Kidney epithelial cell (primary cell): Measurements from ENCODE around the gene NOXA1. TPM values are rescaled to one million over a fixed set of nuclear protein-coding genes. Genes with fewer than 3 reads are reported as not detected.

Experiments used
- DNase-seq: peaks from one replicate; pipeline ENCODE4 v3.0.0-alpha.2; 2010; ENCODE audit warnings: low read depth
- H3K27me3 ChIP-seq: 2 replicates; pipeline ENCODE4 v1.6.0; 2011; ENCODE audit warnings: low read length; ENCODE audit not compliant: control insufficient read depth, insufficient read depth
- H3K36me3 ChIP-seq: 2 replicates; pipeline ENCODE4 v1.5.1; 2011; ENCODE audit warnings: low read length; ENCODE audit not compliant: control insufficient read depth, insufficient read depth
- H3K4me3 ChIP-seq: 2 replicates; pipeline ENCODE4 v1.5.1; 2011; ENCODE audit warnings: low read depth, mild to moderate bottlenecking, control low read depth, low read length
- CTCF ChIP-seq: IDR thresholded peaks from 2 replicates; pipeline ENCODE4 v1.5.1; 2011; ENCODE audit warnings: mild to moderate bottlenecking, moderate library complexity, low read length, control low read depth, inconsistent platforms; ENCODE audit not compliant: insufficient read depth, poor library complexity, severe bottlenecking
- total RNA-seq: library from RNA; depleted of rRNA; stranded (reverse); fragments of >200 nt; gene quantifications from 2 replicates; pipeline ENCODE4 v1.2.3, GENCODE V29; 2015

The NOXA1 gene
- total RNA-seq, 1 donor from 2014 or later: 0.84 TPM

GRCh38 chr9:137461663-137462395 is 38.6 kb downstream of the NOXA1 start:
- no peak for DNase-seq
- TF ChIP-seq CTCF: no peak
- Histone ChIP-seq H3K27me3 (peaks cover 8% of the 10 kb centered on the region), H3K36me3 (no peaks in the 10 kb centered on the region), H3K4me3 (no peak overlapping the region)

- H3K36me3 ChIP-seq: no peaks in the 10 kb centered on the region
- H3K27me3 ChIP-seq: peaks cover 8% of the 10 kb centered on the region
- H3K4me3 ChIP-seq: no peak overlapping the region
- DNase-seq: no peak
- TF ChIP-seq CTCF: no peak
Measured at GRCh38 chr9:137462396-137462985, 39.3 kb downstream of the NOXA1 start.

GRCh38 chr9:137462986-137463930 is 40.1 kb downstream of the NOXA1 start:
- no peak for DNase-seq
- Histone ChIP-seq H3K36me3 (no peaks in the 10 kb centered on the region), H3K4me3 (no peak overlapping the region), H3K27me3 (peaks cover 8% of the 10 kb centered on the region)
- no peak for TF ChIP-seq CTCF

- Histone ChIP-seq H3K36me3 (no peaks in the 10 kb centered on the region), H3K4me3 (no peak overlapping the region), H3K27me3 (peaks cover 10% of the 10 kb centered on the region)
- TF ChIP-seq CTCF: no peak
- DNase-seq: no peak
Measured at GRCh38 chr9:137463931-137464290, 40.7 kb downstream of the NOXA1 start.

GRCh38 chr9:137464291-137464999 is 41.3 kb downstream of the NOXA1 start:
- no peak for TF ChIP-seq CTCF
- H3K36me3 ChIP-seq: no peaks in the 10 kb centered on the region
- DNase-seq: no peak

More at GRCh38 chr9:137464291-137464999, 41.3 kb downstream of the NOXA1 start:
- Histone ChIP-seq H3K4me3 (no peak overlapping the region), H3K27me3 (peaks cover 10% of the 10 kb centered on the region)
